K562 (cell line): ENCODE results near the gene UBE2E3. TPM values are rescaled to one million over a fixed set of nuclear protein-coding genes. Genes with fewer than 3 reads are reported as not detected.

Experiments
- ATAC-seq: fragments of 200-7000 bp; cut with Tn5 transposase; 3 replicates; pipeline ENCODE4 v1.9.1; 2020; ENCODE audit warnings: moderate library complexity
- BruUV-seq: library from RNA; stranded (reverse); fragments of 400-500 nt; replicated peaks from 2 replicates; lab custom pipeline; 2021; lab: Mats Ljungman, UMichigan
- CTCF ChIA-PET: fragments of 300-600 bp; formaldehyde crosslinking; extraction: SDS; loops from one replicate; lab custom pipeline; 2021; ENCODE audit warnings: low intra/inter-chr PET ratio; lab: Yijun Ruan, JAX
- POLR2A ChIA-PET: fragments of 300-600, 350-650 bp; sonication (Branson Sonifier 250); formaldehyde crosslinking; extraction: SDS; loops from one replicate; lab custom pipeline; 2021; ENCODE audit warnings: antibody characterized with exemption, inconsistent platforms; lab: Yijun Ruan, JAX
- DNase-seq, 4 experiments: peaks; one replicate each; pipeline versions ENCODE4 v3.0.0 to v3.0.0-alpha.2; 2011 to 2018; ENCODE audit warnings: low spot score in 3 of 4, mixed read lengths in 3 of 4; ENCODE audit errors: extremely low read depth in 1 of 4
- FAIRE-seq: peaks from 2 replicates; lab custom pipeline; 2011; peaks lifted over from hg19 to GRCh38; lab: Jason Lieb, UNC
- H2AFZ ChIP-seq: 2 replicates; pipeline ENCODE4 v1.6.0; 2011; ENCODE audit warnings: low read depth, low read length, control low read depth, inconsistent platforms
- H3K27ac ChIP-seq: fragments of 200-600 bp; 3 replicates; pipeline ENCODE4 v1.8.0; 2011; ENCODE audit warnings: low read depth, mild to moderate bottlenecking, control low read depth, inconsistent platforms, low read length, moderate library complexity, mixed read lengths; ENCODE audit errors: extremely low read depth
- H3K27me3 ChIP-seq, 2 experiments: fragments of 300-600 bp in 1 of 2; 2 replicates in 1 of 2; 3 replicates in 1 of 2; pipeline versions ENCODE4 v1.6.0 to v1.8.0; 2011; ENCODE audit warnings: inconsistent platforms in 2 of 2, low read length in 2 of 2, mild to moderate bottlenecking in 1 of 2, mixed read lengths in 1 of 2, moderate library complexity in 1 of 2; ENCODE audit not compliant: control insufficient read depth in 2 of 2, insufficient read depth in 2 of 2
- H3K36me3 ChIP-seq: fragments of 300-600 bp; 3 replicates; pipeline ENCODE4 v1.8.0; 2011; ENCODE audit warnings: mild to moderate bottlenecking, low read length, inconsistent platforms; ENCODE audit not compliant: control insufficient read depth, insufficient read depth
- H3K4me1 ChIP-seq, 2 experiments: fragments of 200-600 bp in 1 of 2; replicated peaks in 1 of 2; 2 replicates in 1 of 2; 3 replicates in 1 of 2; pipeline versions ENCODE4 v1.5.1 to v1.8.0; 2011; ENCODE audit warnings: inconsistent platforms in 2 of 2, low read length in 2 of 2, mild to moderate bottlenecking in 1 of 2, mixed read lengths in 1 of 2, moderate library complexity in 1 of 2; ENCODE audit not compliant: control insufficient read depth in 2 of 2, insufficient read depth in 2 of 2
- H3K4me2 ChIP-seq: 2 replicates; pipeline ENCODE4 v1.6.1; 2011; ENCODE audit warnings: low read length, control low read depth, inconsistent platforms, mixed read lengths; ENCODE audit not compliant: insufficient read depth
- H3K4me3 ChIP-seq: fragments of 200-600 bp; sonication (generic), shearing (Covaris generic); 2 replicates; pipeline ENCODE4 v1.5.1; 2016; ENCODE audit warnings: control low read depth, inconsistent platforms
- H3K79me2 ChIP-seq: fragments of 200-600 bp; 3 replicates; pipeline ENCODE4 v1.8.0; 2011; ENCODE audit warnings: low read length, inconsistent platforms; ENCODE audit not compliant: control insufficient read depth, insufficient read depth
- H3K9ac ChIP-seq, 2 experiments: 2 replicates each; pipeline versions ENCODE4 v1.6.0 to v1.6.1; 2011; ENCODE audit warnings: low read depth in 2 of 2, low read length in 2 of 2, control low read depth in 1 of 2, inconsistent platforms in 1 of 2, mild to moderate bottlenecking in 1 of 2, mixed read lengths in 1 of 2; ENCODE audit not compliant: insufficient read depth in 1 of 2
- H3K9me1 ChIP-seq: one replicate; pipeline ENCODE4 v1.6.0; 2011; ENCODE audit warnings: inconsistent platforms, mild to moderate bottlenecking, low read length, moderate library complexity; ENCODE audit not compliant: control insufficient read depth, insufficient read depth
- H3K9me3 ChIP-seq: replicated peaks from 2 replicates; pipeline ENCODE4 v1.5.1; 2011; ENCODE audit warnings: low read depth, low read length, inconsistent platforms; ENCODE audit not compliant: control insufficient read depth, insufficient read depth
- H4K20me1 ChIP-seq: replicated peaks from 2 replicates; pipeline ENCODE4 v1.6.1; 2011; ENCODE audit warnings: low read length, inconsistent platforms, mixed read lengths; ENCODE audit not compliant: control insufficient read depth, insufficient read depth
- BMI1 ChIP-seq: fragments of 150-350 bp; IDR thresholded peaks from 2 replicates; pipeline ENCODE4 v1.6.1; 2014; ENCODE audit warnings: low read length
- DPF2 ChIP-seq: fragments of 450-650 bp; IDR thresholded peaks from 2 replicates; pipeline ENCODE4 v1.6.1; 2016
- ERF ChIP-seq: fragments of 450-650 bp; formaldehyde crosslinking; IDR thresholded peaks from 2 replicates; pipeline ENCODE4 v1.4.0; 2020; ENCODE audit warnings: mild to moderate bottlenecking, mixed read lengths
- FIP1L1 ChIP-seq: fragments of 200-400 bp; formaldehyde crosslinking; IDR thresholded peaks from 2 replicates; pipeline ENCODE4 v1.6.1; 2018; ENCODE audit warnings: mild to moderate bottlenecking, low read depth, low read length; ENCODE audit not compliant: poor library complexity, severe bottlenecking
- HOXB6 ChIP-seq: fragments of 250-450 bp; sonication (Bioruptor Pico); IDR thresholded peaks from 2 replicates; pipeline ENCODE4 v1.5.1; 2022; ENCODE audit warnings: mild to moderate bottlenecking, borderline replicate concordance
- MEIS2 ChIP-seq: fragments of 450-650 bp; IDR thresholded peaks from 2 replicates; pipeline ENCODE4 v1.6.1; 2014; ENCODE audit warnings: mild to moderate bottlenecking; ENCODE audit not compliant: partially characterized antibody
- RBFOX2 ChIP-seq: fragments of 200-400 bp; formaldehyde crosslinking; IDR thresholded peaks from 2 replicates; pipeline ENCODE4 v1.6.1; 2017; ENCODE audit warnings: low read depth, mild to moderate bottlenecking, low read length, moderate library complexity
- SAFB2 ChIP-seq: fragments of 200-400 bp; formaldehyde crosslinking; IDR thresholded peaks from 2 replicates; pipeline ENCODE4 v1.6.1; 2018; ENCODE audit warnings: borderline replicate concordance, low read length, low read depth, moderate library complexity; ENCODE audit not compliant: severe bottlenecking
- TAF7 ChIP-seq: fragments of 450-650 bp; IDR thresholded peaks from 2 replicates; pipeline ENCODE4 v1.6.1; 2016; ENCODE audit warnings: missing genetic modification characterization, missing compliant biosample characterization
- ZNF175 ChIP-seq: fragments of 200-800 bp; sonication (Bioruptor generic); IDR thresholded peaks from 2 replicates; pipeline ENCODE4 v1.6.1; 2016; ENCODE audit warnings: low read depth, mild to moderate bottlenecking, missing genetic modification characterization, missing compliant biosample characterization
- ZNF583 ChIP-seq: fragments of 250-450 bp; sonication (Bioruptor Pico); IDR thresholded peaks from 2 replicates; pipeline ENCODE4 v1.4.0; 2020
- ZZZ3 ChIP-seq: fragments of 450-650 bp; IDR thresholded peaks from 2 replicates; pipeline ENCODE4 v1.6.1; 2016; ENCODE audit warnings: antibody characterized with exemption, mild to moderate bottlenecking, moderate library complexity
- WGBS: fragments of 100-300 bp; shearing (Covaris generic); methylation state at CpG from one replicate; pipeline ENCODE4 v1.1.6; 2016; ENCODE audit warnings: low coverage, mixed read lengths; ENCODE audit not compliant: insufficient coverage; ENCODE audit errors: missing lambda C conversion rate; 5-methylcytosine and 5-hydroxymethylcytosine counted together
- in situ Hi-C: fragments of 300-500 bp; cut with MboI; formaldehyde crosslinking; loops from 4 replicates; pipeline ENCODE4 v1.15.0; 2018; ENCODE audit warnings: inconsistent platforms, mixed read lengths
- intact Hi-C: fragments of 100-400 bp; cut with micrococcal nuclease; formaldehyde crosslinking; loops from 2 replicates; pipeline ENCODE4 v1.14.2; 2022
- polyA plus RNA-seq, 8 experiments: library from polyadenylated mRNA; depleted of rRNA in 4 of 8; stranded (reverse) in 5 of 8; unstranded in 3 of 8; fragments of >200 nt; fragmentation: Nextera tagmentation in 2 of 8; fragmentation: Illumina TruSeq in 1 of 8; extraction: Ambion mirVana in 2 of 8; extraction: Trizol in 1 of 8; gene quantifications; 2 replicates each; pipeline versions ENCODE4 v1.2.1 to v1.2.3, GENCODE V29; 2011 to 2014; ENCODE audit warnings: inconsistent platforms in 1 of 8, missing spikeins in 1 of 8
- total RNA-seq, 7 experiments: library from RNA; depleted of rRNA in 6 of 7; stranded (reverse); fragments of >200 nt in 6 of 7; fragmentation: Illumina TruSeq in 2 of 7; extraction: Trizol in 2 of 7; gene quantifications; 2 replicates each; pipeline versions ENCODE4 v1.2.1 to v1.2.3, GENCODE V29; 2011 to 2021; ENCODE audit warnings: low replicate concordance in 1 of 7
- TF ChIP-seq, protein P1 (sequence below), 2 experiments: IDR thresholded peaks in 1 of 2; conservative IDR thresholded peaks in 1 of 2; 2 replicates each; pipeline ENCODE4 v1.6.1; 2016; ENCODE audit warnings: low read depth in 2 of 2, mild to moderate bottlenecking in 1 of 2, missing compliant biosample characterization in 1 of 2, missing genetic modification characterization in 1 of 2, moderate library complexity in 1 of 2

The UBE2E3 gene
- total and polyA plus RNA-seq, 9 of the 15 experiments (the other 6 are each of a cell fraction or from before 2014, with no cell fraction given): 58.2 to 173 (median 78.0) TPM

DNA sequence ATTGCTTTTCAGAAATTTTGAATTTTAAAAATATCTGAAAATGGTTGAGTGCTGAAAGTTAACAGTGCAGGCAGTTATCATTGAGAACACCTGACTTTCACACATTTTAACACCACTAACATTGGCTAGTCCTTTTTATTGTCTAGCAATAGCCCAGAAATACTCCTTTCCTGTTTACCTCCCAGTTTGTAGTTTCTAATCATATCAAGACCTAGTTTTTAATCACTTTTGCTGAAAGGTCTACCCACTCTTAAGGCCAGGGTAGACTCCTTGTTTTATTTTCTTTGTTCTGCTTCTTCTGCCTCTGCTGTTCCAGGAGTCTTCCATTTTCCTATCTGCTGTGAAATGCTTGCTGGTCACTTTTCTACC is 72.1 kb downstream of the UBE2E3 start (continued):
- TF ChIP-seq ZZZ3 (no peak), HOXB6 (CRISPR knock-in tag) (no peak)

DNA sequence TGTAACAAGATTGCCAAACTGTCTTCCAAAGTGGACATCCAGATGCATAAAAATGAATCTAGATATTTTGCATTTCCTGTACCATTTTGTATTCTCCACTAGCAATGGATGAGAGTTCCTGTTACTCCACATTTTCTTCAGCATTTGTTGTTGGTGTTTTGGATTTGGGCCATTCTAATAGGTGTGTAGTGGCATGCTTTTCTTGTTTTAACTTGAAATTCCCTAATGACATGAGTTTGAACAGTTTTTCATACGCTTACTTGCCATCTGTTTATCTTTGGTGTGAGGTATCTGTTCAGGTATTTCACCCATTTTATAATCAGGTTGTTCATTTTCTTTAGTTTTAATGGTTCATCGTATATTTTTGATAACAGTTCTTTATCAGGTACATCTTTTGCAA is 73.9 kb downstream of the UBE2E3 start:
- H3K4me1 ChIP-seq: no peaks in the 10 kb centered on the region
- BruUV-seq: no TSS peak
- no peak overlapping the region for H3K27ac ChIP-seq
- H2AFZ ChIP-seq: no peak overlapping the region
- intact Hi-C loops (loop anchor here (10.0 kb wide), 1 partner anchor 379 kb away; no protein-coding TSS in a partner anchor), in situ Hi-C loops (loop anchor here (25.0 kb wide), 1 partner anchor 942 kb away; no protein-coding TSS in a partner anchor)
- no peaks in the 10 kb centered on the region for H3K27me3 ChIP-seq
- H3K9me1 ChIP-seq: no peaks in the 10 kb centered on the region
- peaks cover 27% of the 10 kb centered on the region; the same call in 2 of the 3 replicates for H3K79me2 ChIP-seq
- no peak overlapping the region for H3K9ac ChIP-seq
- H3K4me3 ChIP-seq: no peak overlapping the region
- FAIRE-seq (no peak), DNase-seq (no peak), ATAC-seq (no peak)
- WGBS: 85% methylated on average over 2 of the region's 2 CpGs
- no peak overlapping the region for H3K4me2 ChIP-seq
- ChIA-PET CTCF (no interaction called here), POLR2A (no interaction called here)
- no peaks in the 10 kb centered on the region for H4K20me1 ChIP-seq
- H3K36me3 ChIP-seq: no peaks in the 10 kb centered on the region
- no peak for TF ChIP-seq ZNF583 (CRISPR knock-in tag)
- no peak for TF ChIP-seq FIP1L1
- TF ChIP-seq TAF7 (tag): no peak
- TF ChIP-seq ERF (CRISPR knock-in tag): no peak
- TF ChIP-seq ZNF175: no peak
- TF ChIP-seq RBFOX2: no peak
- TF ChIP-seq, protein P1, sequence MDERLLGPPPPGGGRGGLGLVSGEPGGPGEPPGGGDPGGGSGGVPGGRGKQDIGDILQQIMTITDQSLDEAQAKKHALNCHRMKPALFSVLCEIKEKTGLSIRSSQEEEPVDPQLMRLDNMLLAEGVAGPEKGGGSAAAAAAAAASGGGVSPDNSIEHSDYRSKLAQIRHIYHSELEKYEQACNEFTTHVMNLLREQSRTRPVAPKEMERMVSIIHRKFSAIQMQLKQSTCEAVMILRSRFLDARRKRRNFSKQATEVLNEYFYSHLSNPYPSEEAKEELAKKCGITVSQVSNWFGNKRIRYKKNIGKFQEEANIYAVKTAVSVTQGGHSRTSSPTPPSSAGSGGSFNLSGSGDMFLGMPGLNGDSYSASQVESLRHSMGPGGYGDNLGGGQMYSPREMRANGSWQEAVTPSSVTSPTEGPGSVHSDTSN (CRISPR knock-in tag; IDR thresholded peaks at IDR 0.05; ENCODE audit: low read depth): no peak
- TF ChIP-seq, protein P1 (tag; conservative IDR thresholded peaks at IDR 0.05; ENCODE audit: low read depth): no peak
- no peak for TF ChIP-seq DPF2
- no peak for TF ChIP-seq SAFB2
- no peak for TF ChIP-seq BMI1
- TF ChIP-seq MEIS2: no peak
- H3K9me3 ChIP-seq: no peaks in the 10 kb centered on the region
